Kidney epithelial cell (primary cell): ENCODE measurements around the gene CDC27. TPM values are rescaled to one million over a fixed set of nuclear protein-coding genes. Genes with fewer than 3 reads are reported as not detected.

Source experiments
- DNase-seq: peaks from one replicate; pipeline ENCODE4 v3.0.0-alpha.2; 2010; ENCODE audit warnings: low read depth
- H3K27me3 ChIP-seq: 2 replicates; pipeline ENCODE4 v1.6.0; 2011; ENCODE audit warnings: low read length; ENCODE audit not compliant: control insufficient read depth, insufficient read depth
- H3K36me3 ChIP-seq: 2 replicates; pipeline ENCODE4 v1.5.1; 2011; ENCODE audit warnings: low read length; ENCODE audit not compliant: control insufficient read depth, insufficient read depth
- H3K4me3 ChIP-seq: 2 replicates; pipeline ENCODE4 v1.5.1; 2011; ENCODE audit warnings: low read depth, mild to moderate bottlenecking, control low read depth, low read length
- CTCF ChIP-seq: IDR thresholded peaks from 2 replicates; pipeline ENCODE4 v1.5.1; 2011; ENCODE audit warnings: mild to moderate bottlenecking, moderate library complexity, low read length, control low read depth, inconsistent platforms; ENCODE audit not compliant: insufficient read depth, poor library complexity, severe bottlenecking
- total RNA-seq: library from RNA; depleted of rRNA; stranded (reverse); fragments of >200 nt; gene quantifications from 2 replicates; pipeline ENCODE4 v1.2.3, GENCODE V29; 2015

CDC27 gene, protein sequence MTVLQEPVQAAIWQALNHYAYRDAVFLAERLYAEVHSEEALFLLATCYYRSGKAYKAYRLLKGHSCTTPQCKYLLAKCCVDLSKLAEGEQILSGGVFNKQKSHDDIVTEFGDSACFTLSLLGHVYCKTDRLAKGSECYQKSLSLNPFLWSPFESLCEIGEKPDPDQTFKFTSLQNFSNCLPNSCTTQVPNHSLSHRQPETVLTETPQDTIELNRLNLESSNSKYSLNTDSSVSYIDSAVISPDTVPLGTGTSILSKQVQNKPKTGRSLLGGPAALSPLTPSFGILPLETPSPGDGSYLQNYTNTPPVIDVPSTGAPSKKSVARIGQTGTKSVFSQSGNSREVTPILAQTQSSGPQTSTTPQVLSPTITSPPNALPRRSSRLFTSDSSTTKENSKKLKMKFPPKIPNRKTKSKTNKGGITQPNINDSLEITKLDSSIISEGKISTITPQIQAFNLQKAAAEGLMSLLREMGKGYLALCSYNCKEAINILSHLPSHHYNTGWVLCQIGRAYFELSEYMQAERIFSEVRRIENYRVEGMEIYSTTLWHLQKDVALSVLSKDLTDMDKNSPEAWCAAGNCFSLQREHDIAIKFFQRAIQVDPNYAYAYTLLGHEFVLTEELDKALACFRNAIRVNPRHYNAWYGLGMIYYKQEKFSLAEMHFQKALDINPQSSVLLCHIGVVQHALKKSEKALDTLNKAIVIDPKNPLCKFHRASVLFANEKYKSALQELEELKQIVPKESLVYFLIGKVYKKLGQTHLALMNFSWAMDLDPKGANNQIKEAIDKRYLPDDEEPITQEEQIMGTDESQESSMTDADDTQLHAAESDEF
- 56.1 and 62.7 TPM in 2 replicates for total RNA-seq

GRCh38 chr17:47188876-47189731 lies at the start of gene CDC27:
TSS of gene CDC27 (minus strand) at chr17:47189295. CDS start at chr17:47189172, 123 bp downstream.
- DNase-seq = peak; percentile 80
- no peak for TF ChIP-seq CTCF
- Histone ChIP-seq H3K4me3 (peak within 1 kb of the TSS; percentile 89), H3K36me3 (no peaks in the 10 kb centered on the region), H3K27me3 (no peaks in the 10 kb centered on the region)

DNA sequence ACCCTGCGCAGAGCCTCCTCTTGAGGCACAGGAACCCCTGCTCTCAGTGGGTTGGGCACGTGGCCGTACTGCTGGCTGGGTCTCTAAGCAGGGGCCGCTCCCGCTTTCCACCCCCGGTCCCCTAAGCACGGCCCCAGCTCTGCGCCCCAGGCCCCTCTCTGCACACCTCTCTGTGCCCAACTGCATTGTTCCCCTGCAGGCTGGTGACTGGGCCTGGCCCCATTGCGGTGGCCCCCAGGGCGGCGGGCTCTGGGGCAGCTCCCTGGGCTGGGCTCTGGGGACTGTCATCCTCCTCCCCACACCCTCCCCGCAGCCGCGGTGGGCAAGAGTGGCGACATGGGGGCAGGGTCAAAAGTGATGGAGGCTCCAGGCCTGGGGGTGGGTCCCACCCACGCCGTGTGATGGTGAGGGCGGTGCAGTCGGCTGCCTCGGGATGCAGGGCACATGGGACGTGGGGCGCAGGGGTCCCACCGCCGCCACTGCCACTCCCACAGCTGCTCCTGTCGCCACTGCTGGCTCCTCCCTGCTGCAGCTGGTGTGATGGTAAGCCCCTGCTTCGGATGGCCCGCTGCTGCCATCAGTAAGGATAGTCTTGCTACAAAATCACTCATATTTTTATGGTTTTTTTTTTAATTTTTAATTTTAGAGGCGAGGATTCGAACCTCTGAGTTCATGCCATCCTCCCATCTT lies 49.4 kb upstream of the CDC27 start:
- TF ChIP-seq CTCF = no peak
- H3K27me3 ChIP-seq = no peaks in the 10 kb centered on the region
- peaks cover 1% of the 10 kb centered on the region for H3K36me3 ChIP-seq
- no peak overlapping the region for H3K4me3 ChIP-seq
- DNase-seq = no peak

- Histone ChIP-seq H3K27me3 (no peaks in the 10 kb centered on the region), H3K36me3 (peaks cover 1% of the 10 kb centered on the region), H3K4me3 (no peak overlapping the region)
- TF ChIP-seq CTCF = no peak
- no peak for DNase-seq
Measured at GRCh38 chr17:47237841-47238240, 48.7 kb upstream of the CDC27 start.

GRCh38 chr17:47235923-47236322 lies 46.8 kb upstream of the CDC27 start:
- no peak for DNase-seq
- no peak for TF ChIP-seq CTCF
- Histone ChIP-seq H3K4me3 (no peak overlapping the region), H3K27me3 (no peaks in the 10 kb centered on the region), H3K36me3 (peaks cover 1% of the 10 kb centered on the region)

DNA sequence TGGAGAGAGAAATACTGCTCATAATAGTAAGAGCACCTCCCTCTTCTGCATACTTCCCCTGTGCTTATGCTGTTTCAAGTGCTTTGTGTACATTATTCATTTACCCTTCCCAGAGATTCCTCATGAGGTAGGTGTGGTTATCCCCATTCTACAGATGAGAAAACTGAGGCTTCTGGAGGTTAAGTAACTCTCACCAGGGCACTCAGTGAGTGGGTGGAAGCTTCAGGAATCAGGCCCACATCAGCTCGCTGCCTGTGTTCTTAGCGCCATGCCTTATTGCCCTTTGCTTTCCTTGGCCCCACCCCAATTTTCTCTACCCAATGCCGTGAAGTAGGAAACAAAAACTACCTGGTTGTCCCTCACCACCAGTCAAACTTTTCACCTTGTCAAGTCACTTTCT lies 46.4 kb upstream of the CDC27 start:
- no peak for TF ChIP-seq CTCF
- Histone ChIP-seq H3K27me3 (no peaks in the 10 kb centered on the region), H3K36me3 (peaks cover 1% of the 10 kb centered on the region), H3K4me3 (no peak overlapping the region)
- DNase-seq = no peak
